Measurements from ENCODE around the gene TCL1B. TPM values are rescaled to one million over a fixed set of nuclear protein-coding genes. Genes with fewer than 3 reads are reported as not detected.

The TCL1B gene
- total and polyA plus RNA-seq, 2 of the 4 experiments (the other 2 are of a cell fraction), result not detected

DNA sequence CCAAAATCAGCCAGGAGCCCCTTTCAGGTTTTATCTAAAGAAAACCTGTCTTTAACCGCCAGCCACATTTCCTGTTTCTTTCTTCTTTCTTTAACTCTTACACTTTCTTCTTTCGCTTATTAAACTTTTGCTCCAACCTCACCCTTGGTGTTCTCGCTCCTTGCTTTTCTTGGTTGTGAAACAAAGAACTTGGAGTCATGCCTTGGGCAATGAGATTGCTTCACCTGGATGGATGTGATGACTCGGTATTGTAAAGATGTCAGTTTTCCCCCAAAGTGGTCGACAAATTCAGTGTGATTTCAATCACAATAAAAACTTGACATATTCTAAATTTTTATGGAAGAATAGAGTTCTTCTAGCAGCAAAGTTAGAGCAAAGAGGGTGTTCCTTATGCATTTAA lies 43.9 kb downstream of the TCL1B start:
- Histone ChIP-seq H3K4ac (ENCODE audit: low read depth, low read length) (no peak overlapping the region), H3K18ac (ENCODE audit: low read depth, low read length) (no peak overlapping the region), H2AK5ac (ENCODE audit: low read depth, low read length) (no peak overlapping the region), H2BK120ac (ENCODE audit: low read depth, low read length) (no peak overlapping the region), H3K56ac (ENCODE audit: extremely low read depth, insufficient read depth, low read length) (no peak overlapping the region), H3K27ac (ENCODE audit: insufficient read depth, low read length) (no peak overlapping the region), H4K5ac (ENCODE audit: low read depth, low read length) (no peak overlapping the region), H3K36me3 (ENCODE audit: control insufficient read depth, insufficient read depth, low read length) (no peaks in the 10 kb centered on the region), H3K4me2 (ENCODE audit: low read depth, low read length) (no peak overlapping the region), H2BK20ac (ENCODE audit: low read depth, low read length) (no peak overlapping the region), H3K9ac (ENCODE audit: low read depth, low read length) (no peak overlapping the region), H4K8ac (ENCODE audit: low read depth in 2 of 2, low read length in 2 of 2) (no peak overlapping the region), H3K4me1 (ENCODE audit: control insufficient read depth, insufficient read depth, low read length) (no peaks in the 10 kb centered on the region), H3K9me1 (ENCODE audit: insufficient read depth, low read length) (no peaks in the 10 kb centered on the region), H3K27me3 (ENCODE audit: control insufficient read depth, insufficient read depth, low read length) (no peaks in the 10 kb centered on the region), H4K91ac (ENCODE audit: insufficient read depth, low read depth, low read length) (no peak overlapping the region), H3K14ac (replicated peaks; ENCODE audit: low read depth, low read length) (no peak overlapping the region), H3K23ac (ENCODE audit: low read depth, low read length) (no peak overlapping the region), H3K79me1 (ENCODE audit: low read depth in 1 of 2, low read length in 2 of 2) (no peaks in the 10 kb centered on the region), H2AFZ (replicated peaks; ENCODE audit: low read length, poor library complexity) (no peak overlapping the region), H4K20me1 (ENCODE audit: insufficient read depth, low read length) (no peaks in the 10 kb centered on the region), H2BK5ac (ENCODE audit: low read depth, low read length, poor library complexity, severe bottlenecking) (no peak overlapping the region), H2AK9ac (replicated peaks; ENCODE audit: low read depth, low read length, poor library complexity) (no peak overlapping the region), H3K9me3 (ENCODE audit: control insufficient read depth, insufficient read depth, low read length) (no peaks in the 10 kb centered on the region), H3K4me3 (ENCODE audit: insufficient read depth, low read depth, low read length) (no peak overlapping the region), H2BK15ac (ENCODE audit: low read depth, low read length) (no peak overlapping the region)
- WGBS, 2 experiments (ENCODE audit: extremely low coverage in 2 of 2, insufficient read length in 1 of 2), result 100% methylated on average over 1 of the region's 5 CpGs; no CpG with 5 or more reads in 1 of the 2 experiments
- TF ChIP-seq MXI1 (IDR thresholded peaks at IDR 0.05; ENCODE audit: borderline replicate concordance, low read depth, low read length) (no peak), RAD21 (IDR thresholded peaks at IDR 0.05; ENCODE audit: low read length) (no peak), POLR2A (IDR thresholded peaks at IDR 0.05; ENCODE audit: low read depth, low read length) (no peak), SMC3 (IDR thresholded peaks at IDR 0.05; ENCODE audit: low read depth, low read length) (no peak), RFX5 (IDR thresholded peaks at IDR 0.05; ENCODE audit: low read depth, low read length) (no peak), MAZ (IDR thresholded peaks at IDR 0.05; ENCODE audit: borderline replicate concordance, low read depth, low read length) (no peak)
- dilution Hi-C loops (cut with HindIII; ENCODE audit: low sequenced_read_pairs, unreplicated experiment), result no loop called here
- ATAC-seq (ENCODE audit: low read depth), result no peak
- ChIA-PET POLR2A (ENCODE audit: unreplicated experiment) (no interaction called here), CTCF (no interaction called here)
- in situ Hi-C loops (cut with MboI; ENCODE audit: low sequenced_read_pairs), result no loop called here
- no TSS peak for BruUV-seq (replicated peaks)
- no peak for DNase-seq
- intact Hi-C loops (cut with micrococcal nuclease), result loop anchor here (5.0 kb wide), 1 partner anchor 1843 kb away; no protein-coding TSS in a partner anchor

All from IMR-90 (cell line).